DOHH2 (cell line): ENCODE measurements around the gene RPL15.

Source experiments
- H3F3A ChIP-seq: fragments of 200-600 bp; sonication (generic), shearing (Covaris generic); 2 replicates; pipeline ENCODE4 v1.6.0; 2016; ENCODE audit warnings: antibody characterized with exemption, mild to moderate bottlenecking; ENCODE audit not compliant: control insufficient read depth, insufficient read depth
- H3K27ac ChIP-seq: fragments of 200-600 bp; sonication (generic); 2 replicates; pipeline ENCODE4 v1.5.1; 2014; ENCODE audit warnings: low read depth, mild to moderate bottlenecking, low read length, moderate library complexity
- H3K27me3 ChIP-seq: fragments of 200-600 bp; sonication (generic); 2 replicates; pipeline ENCODE4 v1.6.1; 2014; ENCODE audit warnings: mild to moderate bottlenecking, low read length, mixed read lengths; ENCODE audit not compliant: control insufficient read depth
- H3K36me3 ChIP-seq: fragments of 200-600 bp; sonication (generic); 2 replicates; pipeline ENCODE4 v1.6.1; 2014; ENCODE audit warnings: mild to moderate bottlenecking, low read length, moderate library complexity, mixed read lengths; ENCODE audit not compliant: control insufficient read depth
- H3K4me1 ChIP-seq: fragments of 200-600 bp; sonication (generic); 2 replicates; pipeline ENCODE4 v1.6.1; 2014; ENCODE audit warnings: mild to moderate bottlenecking, low read length, mixed read lengths; ENCODE audit not compliant: control insufficient read depth
- H3K4me2 ChIP-seq: fragments of 200-600 bp; sonication (generic); 2 replicates; pipeline ENCODE4 v1.6.0; 2014; ENCODE audit warnings: mild to moderate bottlenecking, low read length, moderate library complexity
- H3K4me3 ChIP-seq: fragments of 200-600 bp; sonication (generic); 2 replicates; pipeline ENCODE4 v1.5.1; 2014; ENCODE audit warnings: mild to moderate bottlenecking, low read length, mixed read lengths
- H3K79me2 ChIP-seq: fragments of 200-600 bp; sonication (generic); 2 replicates; pipeline ENCODE4 v1.6.1; 2014; ENCODE audit warnings: mild to moderate bottlenecking, low read length, mixed read lengths; ENCODE audit not compliant: control insufficient read depth
- H3K9me2 ChIP-seq: fragments of 200-600 bp; sonication (generic); replicated peaks from 2 replicates; pipeline ENCODE4 v1.6.1; 2014; ENCODE audit warnings: mild to moderate bottlenecking, low read length, mixed read lengths; ENCODE audit not compliant: control insufficient read depth
- H3K9me3 ChIP-seq: fragments of 200-600 bp; sonication (generic); 2 replicates; pipeline ENCODE4 v1.6.1; 2014; ENCODE audit warnings: antibody characterized with exemption, low read length, mixed read lengths; ENCODE audit not compliant: control insufficient read depth, insufficient read depth
- H4K20me1 ChIP-seq: fragments of 200-600 bp; sonication (generic); 2 replicates; pipeline ENCODE4 v1.6.0; 2014; ENCODE audit warnings: low read depth, mild to moderate bottlenecking, antibody characterized with exemption, low read length, moderate library complexity; ENCODE audit not compliant: control insufficient read depth, insufficient read depth
- CTCF ChIP-seq: fragments of 200-600 bp; sonication (generic); IDR thresholded peaks from one replicate; pipeline ENCODE4 v1.5.1; 2014; ENCODE audit warnings: antibody characterized with exemption, mild to moderate bottlenecking, low read depth, low read length; ENCODE audit not compliant: poor library complexity, severe bottlenecking
- EZH2phosphoT487 ChIP-seq: fragments of 200-600 bp; sonication (generic); IDR thresholded peaks from 2 replicates; pipeline ENCODE4 v1.6.1; 2017; ENCODE audit warnings: borderline replicate concordance, mild to moderate bottlenecking, antibody characterized with exemption, low read length, moderate library complexity, mixed read lengths

The RPL15 gene

DNA sequence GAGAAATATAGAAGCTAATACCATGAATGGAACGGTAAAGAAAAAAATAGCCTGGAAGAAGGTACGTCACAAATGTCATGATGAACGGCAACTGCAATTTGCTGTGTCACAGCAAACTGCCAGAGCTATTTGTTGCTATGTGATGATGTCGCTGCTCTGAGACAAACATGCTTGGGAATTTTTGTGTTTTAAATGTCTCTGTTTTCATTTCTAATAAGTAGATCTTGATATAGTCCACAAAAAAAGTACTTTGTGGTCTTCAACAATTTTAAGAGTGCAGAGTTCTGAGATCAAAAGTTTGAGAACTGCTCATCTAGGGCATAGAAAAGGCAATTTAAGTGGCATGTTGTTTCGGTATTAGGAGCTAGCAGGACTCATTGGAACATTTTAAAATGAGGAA lies 23.8 kb downstream of the RPL15 start:
- Histone ChIP-seq H3K4me3 (no peak overlapping the region), H3K9me3 (no peaks in the 10 kb centered on the region)

DNA sequence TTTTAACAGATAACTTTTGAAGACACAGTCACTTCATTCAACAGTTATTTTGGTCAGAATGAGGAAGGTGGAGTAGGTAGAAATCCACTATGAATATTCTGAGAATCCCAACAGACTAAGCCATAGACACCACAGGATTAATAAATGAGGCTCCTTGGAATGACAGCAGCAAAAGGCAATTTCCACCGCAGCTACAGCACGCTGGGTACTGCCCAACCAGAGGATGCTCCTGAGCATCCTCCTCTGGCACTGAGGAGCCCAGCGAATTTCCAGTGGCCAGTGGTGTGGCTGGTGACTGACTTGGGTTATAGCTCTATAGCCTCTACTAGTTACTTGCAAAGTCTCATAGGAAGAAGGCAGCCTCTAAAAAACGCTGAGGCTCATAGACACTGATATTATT lies 24.5 kb downstream of the RPL15 start:
- Histone ChIP-seq H3F3A (peaks cover 12% of the 10 kb centered on the region; the same call in 1 of the 2 replicates), H3K79me2 (peaks cover under 1% of the 10 kb centered on the region), H3K36me3 (no peaks in the 10 kb centered on the region), H4K20me1 (no peaks in the 10 kb centered on the region), H3K4me3 (no peak overlapping the region), H3K27ac (no peak overlapping the region), H3K9me2 (no peaks in the 10 kb centered on the region), H3K27me3 (peaks cover 23% of the 10 kb centered on the region), H3K9me3 (no peaks in the 10 kb centered on the region), H3K4me1 (peaks cover 11% of the 10 kb centered on the region), H3K4me2 (no peak overlapping the region)
- TF ChIP-seq EZH2phosphoT487 (no peak), CTCF (no peak)

More for the DNA sequence above, 23.8 kb downstream of the RPL15 start:
- H3K36me3 ChIP-seq: no peaks in the 10 kb centered on the region
- no peaks in the 10 kb centered on the region for H4K20me1 ChIP-seq
- H3K4me1 ChIP-seq: peaks cover 10% of the 10 kb centered on the region
- no peak overlapping the region for H3K4me2 ChIP-seq
- TF ChIP-seq EZH2phosphoT487: no peak
- TF ChIP-seq CTCF: no peak
- H3F3A ChIP-seq: peaks cover 12% of the 10 kb centered on the region; the same call in 1 of the 2 replicates
- H3K79me2 ChIP-seq: no peaks in the 10 kb centered on the region
- no peak overlapping the region for H3K27ac ChIP-seq
- H3K9me2 ChIP-seq: no peaks in the 10 kb centered on the region
- peaks cover 23% of the 10 kb centered on the region for H3K27me3 ChIP-seq

GRCh38 chr3:23942546-23942945 lies 25.6 kb downstream of the RPL15 start:
- Histone ChIP-seq H3K79me2 (peaks cover 10% of the 10 kb centered on the region), H3K27ac (no peak overlapping the region), H3K27me3 (peaks cover 21% of the 10 kb centered on the region), H3K4me1 (peaks cover 21% of the 10 kb centered on the region), H4K20me1 (no peaks in the 10 kb centered on the region), H3F3A (peaks cover 17% of the 10 kb centered on the region; the same call in 1 of the 2 replicates), H3K9me2 (no peaks in the 10 kb centered on the region), H3K4me2 (no peak overlapping the region), H3K4me3 (no peak overlapping the region), H3K9me3 (no peaks in the 10 kb centered on the region), H3K36me3 (no peaks in the 10 kb centered on the region)
- TF ChIP-seq CTCF (no peak), EZH2phosphoT487 (no peak)
